Raji (cell line): ENCODE data around the gene SLC16A2.

Source experiments
- POLR2A ChIP-seq: IDR thresholded peaks from 2 replicates; pipeline ENCODE4 v1.6.1; 2011; ENCODE audit warnings: low read depth, low read length, control low read depth; ENCODE audit not compliant: insufficient read depth

SLC16A2 gene

DNA sequence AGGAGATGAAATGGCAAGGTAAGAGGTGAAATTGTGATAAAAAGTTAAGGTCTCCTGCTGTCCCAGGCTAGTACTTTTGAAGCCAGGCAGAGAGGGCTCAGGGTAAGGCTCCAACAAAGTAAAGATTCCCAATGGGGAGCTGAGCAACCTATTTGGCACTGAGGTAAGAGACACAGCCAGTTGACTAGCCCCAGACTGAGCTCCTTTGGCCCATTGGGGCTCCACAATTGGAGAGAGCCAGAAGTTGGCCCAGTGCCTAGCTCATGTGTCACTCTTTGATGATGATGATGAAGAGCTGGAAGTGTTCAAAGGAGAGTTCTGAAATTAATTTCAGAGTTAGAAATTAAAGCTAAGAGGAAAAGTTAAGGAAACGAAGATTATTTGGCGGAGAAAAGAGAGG, 98.6 kb downstream of the SLC16A2 start:
- TF ChIP-seq POLR2A: no peak

DNA sequence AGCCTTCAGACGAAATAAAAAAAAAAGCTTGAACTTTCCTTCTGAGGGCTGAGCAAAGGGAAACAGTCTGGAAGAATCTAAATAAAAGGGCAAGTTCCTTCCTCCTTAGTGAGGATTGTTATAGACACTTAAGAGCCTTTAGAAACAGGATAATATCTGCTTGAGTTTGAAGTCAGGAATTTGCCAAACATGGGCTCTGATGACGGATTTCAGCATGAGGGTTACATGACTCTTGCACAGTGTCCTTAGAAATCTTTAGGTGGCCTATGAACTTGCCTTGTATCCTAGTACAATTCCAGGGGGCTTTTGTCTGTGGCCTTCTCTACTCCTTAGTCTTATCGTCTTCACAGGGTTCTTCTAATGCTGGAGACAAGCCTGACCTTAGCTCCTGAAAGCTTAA, 99.0 kb downstream of the SLC16A2 start:
- no peak for TF ChIP-seq POLR2A

DNA sequence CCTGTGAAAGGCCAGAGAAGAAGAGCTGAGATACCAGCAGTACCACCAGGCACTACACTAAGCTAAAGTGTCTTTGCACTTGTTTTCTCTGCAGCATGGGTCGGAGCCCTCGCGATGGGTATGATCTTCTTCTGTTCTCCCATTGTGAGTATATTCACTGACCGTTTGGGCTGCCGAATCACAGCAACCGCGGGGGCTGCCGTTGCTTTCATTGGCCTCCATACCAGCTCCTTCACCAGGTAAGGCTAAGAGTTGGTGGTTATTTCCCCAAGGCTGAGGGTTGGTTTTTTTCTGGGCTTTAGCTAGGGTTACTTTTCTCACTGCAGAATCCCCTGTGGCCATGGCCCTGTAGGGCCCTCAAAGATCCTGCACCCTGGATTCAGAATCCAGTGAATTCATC, 99.6 kb downstream of the SLC16A2 start:
- TF ChIP-seq POLR2A: no peak

DNA sequence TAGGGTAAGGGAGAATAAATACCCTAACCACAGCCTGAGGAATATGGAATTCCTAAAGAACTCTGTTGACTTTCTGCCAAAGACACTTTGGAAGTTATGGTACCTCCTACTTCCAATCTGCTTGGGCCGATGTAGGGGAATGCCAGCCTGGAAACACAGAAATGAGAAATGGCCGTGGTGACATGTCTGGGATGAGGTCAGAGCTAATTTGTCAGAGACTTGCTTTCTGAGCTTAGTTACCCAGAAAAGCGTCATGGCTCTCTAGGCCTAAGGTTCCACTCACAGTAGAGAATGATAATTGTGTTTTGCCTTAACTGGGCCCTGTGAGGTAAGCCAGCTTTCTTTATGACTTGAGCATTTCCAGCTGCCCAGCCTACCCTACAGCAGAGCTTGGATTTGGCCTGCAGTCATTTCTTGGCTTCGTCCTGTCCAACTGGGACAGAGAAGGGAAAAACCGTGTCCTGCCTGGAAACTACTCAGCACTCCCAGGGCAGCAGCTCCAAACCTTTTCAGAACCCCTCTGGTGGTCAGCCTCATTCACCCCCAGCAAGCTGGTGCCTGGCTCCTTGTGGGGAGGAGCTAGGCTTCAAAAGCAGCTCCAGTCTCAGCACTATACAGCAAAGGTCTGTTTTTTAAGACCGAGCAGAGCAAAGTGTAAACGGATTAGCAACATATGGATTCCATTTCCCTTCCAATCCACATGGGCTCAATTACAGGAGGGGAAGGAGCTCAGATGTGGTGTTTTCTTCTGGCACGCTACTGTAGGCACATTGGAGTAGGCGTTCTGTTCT, 100.9 kb downstream of the SLC16A2 start:
- TF ChIP-seq POLR2A: no peak

DNA sequence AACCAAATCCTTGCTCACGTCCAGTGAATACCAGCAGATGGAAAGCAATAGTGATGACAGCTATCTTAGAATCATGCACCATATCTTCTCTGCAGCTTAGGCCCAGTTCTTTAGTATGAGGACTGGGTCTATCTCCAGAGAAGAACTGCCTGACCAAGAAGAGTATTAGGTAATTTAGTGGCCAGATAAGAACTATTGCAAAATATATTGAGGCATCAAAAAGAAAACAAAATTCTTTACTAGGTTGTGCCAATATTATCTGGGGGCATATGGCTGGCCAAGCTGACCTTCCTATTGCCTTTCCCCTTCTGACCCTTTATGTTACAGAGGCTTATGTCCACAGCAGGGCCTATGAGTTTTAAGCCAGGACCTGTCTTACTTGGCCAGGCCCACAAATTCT, 101.9 kb downstream of the SLC16A2 start:
- no peak for TF ChIP-seq POLR2A

DNA sequence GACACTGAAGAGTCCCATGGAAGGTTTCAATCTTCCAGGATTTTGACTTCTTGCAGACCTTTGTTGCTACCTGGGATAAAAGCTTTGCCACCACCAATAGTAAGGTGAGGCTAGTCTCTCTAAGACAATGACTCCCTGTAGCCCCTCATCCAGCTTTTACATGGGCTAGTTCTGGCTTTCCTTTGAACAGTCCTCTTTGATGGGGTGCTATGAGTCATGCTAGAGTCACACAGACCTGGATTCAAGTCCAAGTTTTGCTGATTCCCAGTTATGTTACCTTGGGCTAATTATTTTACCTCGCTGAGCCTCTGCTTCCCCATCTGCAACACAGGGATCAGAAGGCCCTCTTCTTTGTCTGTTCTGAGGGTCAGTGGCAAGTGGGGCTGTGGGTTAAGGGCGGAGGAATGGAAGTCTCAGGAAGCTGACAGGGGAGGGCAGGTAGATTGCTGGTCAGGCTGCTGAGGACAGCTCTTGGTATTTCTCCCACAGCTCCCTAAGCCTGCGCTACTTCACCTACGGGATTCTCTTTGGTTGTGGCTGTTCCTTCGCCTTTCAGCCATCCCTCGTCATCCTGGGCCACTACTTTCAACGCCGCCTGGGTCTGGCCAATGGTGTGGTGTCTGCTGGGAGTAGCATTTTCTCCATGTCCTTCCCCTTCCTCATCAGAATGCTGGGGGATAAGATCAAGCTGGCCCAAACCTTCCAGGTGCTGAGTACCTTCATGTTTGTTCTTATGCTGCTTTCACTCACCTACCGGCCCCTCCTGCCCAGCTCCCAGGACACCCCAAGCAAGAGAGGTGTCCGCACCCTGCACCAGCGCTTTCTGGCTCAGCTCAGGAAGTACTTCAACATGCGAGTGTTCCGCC, 102.8 kb downstream of the SLC16A2 start:
- no peak for TF ChIP-seq POLR2A

DNA sequence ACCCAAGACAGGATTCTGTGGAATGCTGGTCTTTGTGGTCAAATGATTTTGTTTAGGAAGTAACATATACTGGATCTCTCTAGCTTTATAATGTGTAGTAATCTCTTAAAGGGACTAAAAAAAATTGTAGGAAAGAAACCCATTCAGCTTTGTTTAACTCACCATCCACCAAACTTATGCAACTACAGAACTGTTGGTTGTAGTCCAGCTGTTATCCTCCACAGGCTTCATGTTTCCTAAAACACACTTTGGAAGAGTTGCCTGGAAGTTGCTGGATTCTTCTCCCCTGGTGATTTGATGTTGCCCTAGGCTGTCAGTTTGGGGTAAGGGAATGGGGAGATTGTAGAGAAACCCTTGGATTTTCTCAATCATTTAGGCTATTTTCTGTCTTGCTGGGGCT, 103.8 kb downstream of the SLC16A2 start:
- TF ChIP-seq POLR2A: no peak

DNA sequence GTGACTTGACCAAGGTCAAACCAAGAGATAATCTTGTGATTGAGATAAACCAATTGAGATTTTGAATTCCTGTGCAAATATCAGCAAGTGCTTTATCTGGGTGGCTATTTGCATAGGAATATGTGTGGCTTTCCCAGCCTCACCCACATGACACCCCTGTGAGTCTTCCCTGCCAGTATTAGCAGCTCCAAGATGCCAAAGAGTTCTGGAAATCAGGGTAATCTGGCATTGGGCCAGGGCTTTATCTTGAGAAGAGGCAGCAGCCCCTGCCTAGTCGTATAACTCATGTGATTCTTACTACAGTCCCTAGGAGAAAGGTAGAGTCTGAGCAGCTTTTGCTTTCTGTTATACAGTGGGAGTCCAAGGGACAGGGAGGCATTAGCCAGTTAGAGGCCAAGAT, 105.5 kb downstream of the SLC16A2 start:
- no peak for TF ChIP-seq POLR2A

DNA sequence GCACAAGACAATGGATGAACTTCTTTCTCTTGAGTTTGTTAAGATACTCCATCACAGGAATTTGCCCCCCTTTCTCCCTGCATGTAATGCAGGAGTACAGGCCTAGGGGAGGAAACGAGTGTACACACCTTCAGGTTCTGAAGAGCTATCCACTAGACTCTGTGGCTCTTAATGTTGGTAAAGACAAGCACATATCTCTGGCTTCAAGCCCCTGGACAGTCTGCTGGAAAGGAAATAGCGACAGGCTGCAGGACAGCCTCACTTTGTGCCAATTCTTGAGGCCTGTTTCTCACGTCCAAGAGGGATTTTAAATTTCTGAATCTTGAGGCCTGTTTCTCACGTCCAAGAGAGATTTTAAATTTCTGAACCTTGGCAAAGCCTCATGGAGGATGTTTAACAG, 106.1 kb downstream of the SLC16A2 start:
- TF ChIP-seq POLR2A: no peak

DNA sequence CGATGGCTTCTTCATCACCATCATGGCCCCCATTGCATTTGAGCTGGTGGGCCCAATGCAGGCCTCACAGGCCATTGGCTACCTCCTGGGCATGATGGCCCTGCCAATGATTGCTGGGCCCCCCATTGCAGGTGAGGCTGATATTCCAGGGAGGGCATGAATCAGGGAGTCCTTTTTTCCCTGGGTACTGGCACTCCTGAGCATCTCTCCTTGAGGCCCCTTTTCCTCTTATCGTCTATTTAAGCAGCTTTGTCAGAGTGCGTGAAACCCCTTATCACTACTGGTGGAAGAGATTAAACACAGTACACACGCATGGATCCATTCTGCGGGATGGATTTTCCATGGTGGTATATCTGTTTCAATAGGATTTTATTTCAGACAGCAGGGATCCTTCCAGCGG, 108.0 kb downstream of the SLC16A2 start:
- TF ChIP-seq POLR2A: no peak

DNA sequence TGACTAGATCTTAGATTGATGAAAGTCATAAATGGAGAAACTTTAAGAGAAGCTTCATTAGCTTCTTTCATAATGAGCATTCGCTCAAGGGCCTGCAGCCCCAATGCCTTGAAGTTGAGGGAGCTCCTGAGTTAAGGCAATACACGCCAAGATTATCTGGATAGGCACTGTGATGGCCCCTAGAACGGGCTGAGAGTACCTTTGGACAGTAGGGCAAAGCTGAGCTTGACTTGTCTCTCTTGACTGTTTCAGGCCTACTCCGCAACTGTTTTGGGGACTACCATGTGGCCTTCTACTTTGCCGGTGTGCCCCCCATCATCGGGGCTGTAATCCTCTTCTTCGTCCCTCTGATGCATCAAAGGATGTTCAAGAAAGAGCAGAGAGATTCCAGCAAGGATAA, 109.8 kb downstream of the SLC16A2 start:
- no peak for TF ChIP-seq POLR2A

DNA sequence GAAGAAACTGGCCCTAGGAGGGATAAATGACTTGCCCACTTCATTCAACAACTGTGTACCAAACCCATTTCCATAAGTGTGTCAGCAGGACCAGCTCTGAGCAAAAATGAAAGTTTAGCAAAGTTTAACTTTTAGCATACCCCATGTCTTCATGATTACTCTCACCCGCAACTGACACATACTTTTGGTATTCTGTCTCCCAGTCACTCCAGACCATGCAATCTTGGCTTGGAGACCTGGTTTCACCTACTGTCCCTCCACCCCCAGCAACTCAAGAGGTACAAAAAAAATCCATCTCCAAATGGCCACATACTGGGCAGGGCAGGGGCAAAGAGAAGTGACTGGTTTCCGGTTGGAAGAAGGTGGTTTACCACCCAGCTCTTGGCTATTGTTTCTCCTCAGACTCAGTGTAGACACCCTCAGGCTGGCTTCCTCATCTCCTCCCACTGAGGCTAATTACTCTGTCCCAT, 113.3 kb downstream of the SLC16A2 start:
- no peak for TF ChIP-seq POLR2A

DNA sequence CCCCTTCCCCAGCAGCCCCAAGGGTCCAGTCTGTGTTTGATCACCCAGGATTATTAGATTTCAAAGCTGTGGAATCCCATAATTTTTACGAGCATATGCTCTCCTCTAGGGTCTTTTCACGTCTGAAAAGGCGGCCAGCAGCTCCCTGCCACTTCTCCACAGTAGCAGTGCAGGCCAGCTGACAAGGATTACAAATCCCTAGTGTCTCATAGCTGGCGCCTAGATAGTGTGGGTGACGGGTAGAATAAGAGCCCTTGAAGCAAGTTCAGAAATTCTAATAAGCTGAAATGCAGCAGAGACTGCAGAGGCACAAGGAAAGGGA, 113.8 kb downstream of the SLC16A2 start:
- TF ChIP-seq POLR2A: no peak

DNA sequence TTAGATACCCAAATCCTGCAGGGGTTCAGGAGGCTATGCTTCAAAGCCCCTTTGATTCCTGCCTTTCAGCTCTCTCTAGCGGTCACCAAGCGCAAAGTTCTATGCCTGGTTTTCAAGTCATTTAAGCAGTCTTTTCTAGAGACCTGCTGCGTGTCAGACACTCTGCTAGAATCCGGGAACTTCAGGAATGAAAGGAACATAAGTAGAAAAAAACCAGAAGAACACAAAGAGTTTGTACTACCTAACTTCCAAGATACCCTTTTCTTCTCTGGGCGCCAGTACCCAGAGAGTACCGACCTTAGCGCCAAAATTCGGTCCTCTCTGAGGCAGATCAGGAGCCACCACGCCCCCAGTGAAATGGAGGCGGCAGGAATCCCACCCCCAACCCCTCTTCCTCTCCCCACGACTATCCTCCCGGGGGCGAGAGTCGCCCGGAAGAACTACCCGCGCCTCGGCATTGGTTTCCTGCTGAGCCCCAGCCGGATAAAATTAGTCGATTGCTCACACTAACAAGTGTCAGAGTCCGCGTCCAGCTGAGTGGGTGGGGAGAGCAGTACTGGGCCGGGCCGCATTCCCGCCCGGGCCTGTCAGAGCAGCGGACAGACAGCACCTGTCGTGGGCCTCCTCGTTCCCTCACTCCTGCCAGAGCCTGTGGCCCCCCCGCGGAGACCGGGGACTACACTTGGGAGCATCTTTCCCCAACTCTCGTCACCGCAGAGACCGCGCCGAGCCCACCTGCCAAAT, 114.3 kb downstream of the SLC16A2 start:
- no peak for TF ChIP-seq POLR2A

DNA sequence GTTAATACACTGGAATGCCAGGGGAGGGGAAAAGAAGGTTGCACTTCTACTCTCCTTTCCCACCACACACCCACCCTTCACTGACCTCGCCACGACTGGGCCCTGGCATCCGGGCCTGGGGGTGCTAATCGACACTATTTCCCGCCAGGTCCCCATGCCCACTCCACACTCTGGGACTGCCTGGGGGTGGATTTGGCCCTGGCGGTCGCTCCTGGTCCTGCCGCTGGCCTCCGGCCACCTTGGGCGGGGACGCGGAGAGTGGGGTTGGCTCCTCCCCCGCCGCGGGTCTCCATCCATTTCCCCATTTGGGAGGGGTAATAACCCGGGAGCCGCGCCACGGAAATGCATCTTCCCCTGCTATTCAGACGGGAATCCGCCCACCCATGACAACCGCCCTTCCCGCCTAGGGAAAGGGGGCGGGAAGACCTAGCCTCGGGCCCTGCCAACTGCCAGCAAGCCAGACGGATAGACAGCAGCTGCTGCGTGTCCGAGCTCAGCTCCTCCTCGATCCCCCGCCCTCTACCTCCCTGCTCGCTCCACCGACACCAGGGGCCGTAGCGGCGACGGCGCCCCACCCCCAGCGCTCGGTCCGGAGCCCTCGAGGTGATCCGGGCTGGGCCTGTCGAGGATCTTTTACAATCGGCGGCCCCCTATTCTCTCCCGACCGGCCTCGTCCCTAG, 115.0 kb downstream of the SLC16A2 start:
- TF ChIP-seq POLR2A: no peak
